NCI-H1048 (cell line): ENCODE measurements around the gene DOCK7.
"Not testable (repeated sequence)": the region's sequence is repeated elsewhere in the genome, so short reads cannot be mapped to it uniquely, and the experiment has no call there.

Experiments used
- DNase-seq: peaks from one replicate; lab custom pipeline; 2025; lab: John Stamatoyannopoulos, UW

DOCK7 gene

DNA sequence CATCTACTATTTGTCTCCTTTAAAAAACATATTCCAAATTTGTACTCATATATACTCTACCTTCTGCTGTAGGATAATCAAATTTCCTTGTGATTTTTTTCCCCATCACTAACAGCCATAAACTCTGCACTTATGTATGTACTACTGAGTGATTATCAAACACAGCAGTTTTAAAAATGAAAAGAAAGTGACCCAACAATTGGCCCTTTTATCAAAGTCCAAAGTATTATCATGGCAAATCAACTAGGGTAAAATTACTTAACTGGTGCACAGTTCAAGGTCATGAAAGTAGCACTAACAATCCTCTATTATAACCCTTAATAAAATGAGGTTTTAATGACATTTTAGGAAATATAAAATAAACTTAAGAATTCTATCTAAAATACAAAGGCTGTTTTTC lies 79.3 kb downstream of the DOCK7 start:
- DNase-seq, result no peak

DNA sequence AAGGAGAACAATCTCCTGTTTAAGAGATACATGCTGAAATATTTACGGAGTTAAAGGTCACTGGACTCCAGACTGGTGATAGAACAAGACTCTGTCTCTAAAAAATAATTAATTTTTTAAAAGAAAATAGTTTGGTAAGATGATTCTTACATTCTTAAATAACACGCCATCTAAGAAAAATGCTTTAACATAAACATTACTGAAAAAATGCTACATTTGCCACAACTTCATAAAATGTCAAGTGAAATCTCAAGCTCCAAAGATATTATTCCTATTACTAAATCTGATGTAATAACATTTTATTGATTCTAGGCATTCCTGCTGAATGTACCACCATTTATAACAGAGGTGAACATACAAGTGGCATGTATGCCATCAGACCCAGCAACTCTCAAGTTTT lies 86.7 kb downstream of the DOCK7 start:
- no peak for DNase-seq

DNA sequence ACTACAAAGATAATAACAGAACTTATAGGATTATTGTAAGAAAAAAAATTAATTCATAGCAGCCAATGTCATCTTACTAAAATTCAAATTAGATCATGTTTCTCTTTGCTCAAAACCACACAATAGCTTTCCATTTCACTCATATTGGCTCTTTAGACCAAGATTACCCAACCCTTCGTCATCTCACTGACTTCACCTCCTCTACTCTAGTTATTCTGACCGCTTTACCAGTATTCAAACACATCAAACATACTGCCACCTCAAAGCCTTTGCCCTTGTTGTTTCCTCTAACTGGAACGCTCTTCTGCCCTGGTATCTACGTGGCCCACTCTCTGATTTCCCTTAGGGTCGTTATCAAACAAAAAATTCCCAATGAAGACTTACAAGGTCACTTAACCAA lies 89.1 kb downstream of the DOCK7 start:
- DNase-seq, result no peak

DNA sequence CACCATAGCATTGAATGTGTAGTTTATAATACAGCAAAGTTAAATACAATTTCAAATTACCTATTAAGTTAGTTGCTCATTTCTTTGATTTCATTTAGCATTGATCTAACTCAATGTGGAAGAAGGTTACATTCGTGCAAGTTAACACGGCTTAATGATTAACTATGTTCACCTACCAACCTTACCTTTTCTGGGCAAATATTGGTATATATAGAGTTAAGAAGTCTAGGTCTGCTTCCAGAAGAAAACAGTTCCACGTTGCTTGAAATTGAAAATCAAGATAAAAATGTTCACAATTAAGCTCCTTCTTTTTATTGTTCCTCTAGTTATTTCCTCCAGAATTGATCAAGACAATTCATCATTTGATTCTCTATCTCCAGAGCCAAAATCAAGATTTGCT lies 90.9 kb downstream of the DOCK7 start, which contains the start of gene ANGPTL3:
TSS of gene ANGPTL3 (plus strand) at position 240 of the 400 bp plus-strand sequence. CDS start at position 287, 47 bp downstream.
- DNase-seq, result no peak

DNA sequence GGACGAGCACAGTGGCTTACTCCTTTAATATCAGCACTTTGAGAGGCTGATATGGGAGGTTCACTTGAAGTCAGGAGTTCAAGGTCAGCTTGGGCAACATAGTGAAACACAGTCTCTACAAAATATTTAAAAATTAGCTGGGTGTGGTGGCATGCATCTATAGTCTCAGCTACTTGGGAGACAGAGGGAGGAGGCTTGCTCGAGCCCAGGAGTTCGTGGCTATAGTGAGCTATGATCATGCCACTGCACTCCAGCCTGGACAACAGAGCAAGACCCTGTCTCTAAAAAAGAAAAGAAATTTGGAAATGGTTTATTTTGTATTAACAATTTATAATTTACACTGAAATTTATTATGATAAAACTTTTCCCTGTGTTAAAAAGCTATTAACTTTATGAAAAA lies 92.5 kb downstream of the DOCK7 start:
- no peak for DNase-seq

DNA sequence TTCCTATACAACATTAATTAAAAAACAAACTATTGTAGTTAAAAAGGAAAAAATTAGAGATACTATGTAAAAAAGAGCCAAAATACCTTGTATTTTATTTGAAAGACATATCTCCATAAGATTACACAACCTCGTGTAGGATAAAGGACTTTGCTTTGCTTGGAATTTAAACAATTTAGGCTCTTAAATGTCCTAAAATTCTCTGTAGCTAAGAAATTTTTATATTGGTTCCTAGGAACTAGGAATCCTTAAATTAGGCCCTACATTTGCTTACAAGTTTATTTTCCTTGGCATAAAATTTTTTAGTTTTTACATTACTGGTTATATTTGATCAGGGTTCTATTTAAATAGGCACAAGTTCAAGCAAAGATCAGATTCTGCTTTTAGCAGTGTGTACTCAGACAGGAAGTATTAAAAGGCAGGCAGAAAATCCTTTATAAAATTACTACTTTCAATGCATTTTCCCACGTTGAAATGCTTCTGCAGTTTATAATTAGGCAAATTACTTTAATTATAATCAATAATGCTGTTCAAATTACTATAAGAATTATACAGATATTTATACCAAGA lies 94.3 kb downstream of the DOCK7 start:
- DNase-seq, result no peak

DNA sequence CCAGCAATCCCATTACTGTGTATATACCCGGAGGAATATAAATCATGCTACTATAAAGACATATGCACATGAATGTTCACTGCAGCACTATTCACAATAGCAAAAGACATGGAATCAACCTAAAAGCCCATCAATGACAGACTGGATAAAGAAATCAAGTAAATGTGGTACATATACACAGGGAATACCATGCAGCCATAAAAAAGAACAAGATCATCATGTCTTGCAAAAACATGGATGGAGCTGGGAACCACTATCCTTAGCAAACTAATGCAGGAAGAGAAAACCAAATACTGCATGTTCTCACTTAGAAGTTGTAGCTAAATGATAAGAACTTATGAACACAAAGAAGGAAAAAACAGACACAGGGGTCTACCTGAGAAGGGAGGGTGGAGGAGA lies 97.2 kb downstream of the DOCK7 start:
- DNase-seq, result no peak

DNA sequence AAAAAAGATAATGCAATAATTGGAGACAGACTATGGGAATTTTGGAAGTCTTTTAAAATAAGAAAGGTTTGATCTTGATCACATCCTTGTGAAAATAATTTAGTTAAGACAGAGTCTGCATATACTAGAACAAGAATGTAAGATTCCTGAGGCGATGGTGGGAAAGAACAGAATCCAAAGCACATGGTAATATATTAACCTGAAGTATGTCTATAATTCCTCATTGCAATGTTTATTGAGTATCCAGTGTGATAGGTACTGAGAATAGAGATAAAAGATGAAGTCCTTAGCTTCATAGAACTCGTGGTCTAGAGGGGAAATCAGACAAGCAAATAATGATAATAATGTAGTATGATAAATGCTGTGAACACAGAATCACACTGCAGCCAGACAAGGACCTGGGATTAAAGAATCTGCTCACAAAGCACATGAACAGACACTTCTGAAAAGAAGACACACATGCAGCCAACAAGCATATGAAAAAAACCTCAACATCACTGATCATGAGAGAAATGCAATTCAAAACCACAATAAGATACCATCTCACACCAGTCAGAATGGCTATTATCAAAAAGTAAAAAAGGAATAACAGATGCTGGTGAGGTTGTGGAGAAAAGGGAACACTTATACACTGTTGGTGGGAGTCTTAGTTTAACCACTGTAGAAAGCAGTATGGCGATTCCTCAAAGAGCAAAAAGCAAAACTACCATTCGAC lies 97.8 kb downstream of the DOCK7 start:
- DNase-seq, result no peak

DNA sequence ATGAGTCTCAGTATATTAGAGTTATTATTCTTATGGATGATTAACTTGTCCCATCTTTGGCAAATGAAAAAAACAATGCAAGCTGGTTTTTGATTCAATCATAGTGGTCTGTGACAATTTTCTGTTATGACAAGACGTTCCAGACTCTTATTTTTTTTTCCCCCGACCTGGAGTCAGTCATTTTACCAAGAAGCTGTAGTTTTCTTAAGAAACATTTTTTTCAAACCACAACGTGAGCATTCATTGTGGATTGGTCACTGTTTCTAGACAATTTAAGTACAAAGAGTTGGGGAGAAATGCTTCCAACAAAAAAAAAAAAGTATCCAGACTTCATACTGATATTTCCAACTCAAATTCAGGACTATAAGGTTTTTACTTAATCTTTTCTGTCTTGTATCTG lies 98.9 kb downstream of the DOCK7 start:
- no peak for DNase-seq

DNA sequence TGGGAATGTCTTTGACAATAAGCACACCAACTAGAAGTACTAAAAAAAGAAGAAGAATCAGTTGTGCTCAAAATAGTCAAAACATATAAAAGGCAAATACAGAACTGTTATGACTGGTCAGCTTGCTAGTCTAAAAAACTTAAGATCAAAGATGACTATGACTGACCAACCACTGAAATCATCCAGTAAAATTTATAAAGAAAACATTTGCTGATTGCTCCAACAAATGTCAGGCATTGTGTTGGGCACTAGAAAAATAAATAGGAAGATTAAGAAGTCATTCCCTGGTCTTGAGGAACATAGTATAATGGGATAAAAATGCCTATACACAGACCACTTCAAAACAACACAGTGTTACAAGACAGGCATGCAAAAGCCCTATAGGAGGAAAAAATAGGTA lies 100.2 kb downstream of the DOCK7 start:
- DNase-seq, result no peak

DNA sequence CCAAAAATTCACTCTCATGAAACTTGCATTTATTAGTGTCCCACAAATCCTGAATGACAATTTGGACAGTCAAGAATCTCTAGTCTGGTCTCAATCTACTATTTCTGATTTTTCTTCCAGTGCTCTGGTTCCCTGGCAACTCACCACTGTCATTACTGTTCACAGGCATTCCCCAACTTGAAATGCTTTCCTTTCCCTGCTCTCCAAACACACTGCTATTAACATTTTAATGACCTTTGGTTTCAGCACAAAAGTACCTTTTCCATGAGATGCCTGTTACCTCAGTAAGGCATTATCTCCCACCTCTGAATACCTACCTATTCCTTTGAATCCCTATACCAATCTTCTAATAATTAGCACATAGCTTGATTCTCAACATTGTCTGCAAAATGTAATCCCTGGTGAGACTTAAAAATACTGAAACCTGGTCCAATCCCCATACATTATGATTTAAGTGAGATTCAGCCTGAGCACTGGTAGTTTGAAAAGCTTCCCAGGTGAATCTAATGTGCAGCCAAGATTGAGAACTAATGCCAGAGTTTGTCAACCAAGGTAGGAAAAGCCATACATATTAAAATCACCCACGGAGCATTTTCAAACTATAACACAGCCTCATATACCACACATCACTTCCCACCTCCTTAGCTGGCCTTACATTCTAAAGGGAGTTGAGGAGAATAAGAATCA lies 102.6 kb downstream of the DOCK7 start:
- no peak for DNase-seq

DNA sequence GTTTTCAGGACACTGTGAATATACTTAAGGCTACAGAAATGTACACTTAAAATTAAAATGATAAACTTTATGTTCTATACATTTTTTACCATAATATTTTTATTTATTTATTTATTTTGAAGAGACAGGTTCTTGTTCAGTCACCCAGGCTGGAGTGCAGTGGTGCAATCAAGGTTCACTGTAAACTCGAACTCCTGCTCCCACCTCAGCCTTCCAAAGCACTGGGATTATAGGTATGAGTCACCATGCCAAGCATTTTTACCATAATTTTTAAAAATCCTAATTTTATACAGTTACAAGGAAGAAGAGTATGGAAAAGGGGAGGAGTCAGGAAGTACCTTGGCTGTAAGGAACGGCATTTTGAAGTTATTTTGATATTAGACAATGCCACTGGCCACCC lies 114.5 kb downstream of the DOCK7 start:
- no peak for DNase-seq

DNA sequence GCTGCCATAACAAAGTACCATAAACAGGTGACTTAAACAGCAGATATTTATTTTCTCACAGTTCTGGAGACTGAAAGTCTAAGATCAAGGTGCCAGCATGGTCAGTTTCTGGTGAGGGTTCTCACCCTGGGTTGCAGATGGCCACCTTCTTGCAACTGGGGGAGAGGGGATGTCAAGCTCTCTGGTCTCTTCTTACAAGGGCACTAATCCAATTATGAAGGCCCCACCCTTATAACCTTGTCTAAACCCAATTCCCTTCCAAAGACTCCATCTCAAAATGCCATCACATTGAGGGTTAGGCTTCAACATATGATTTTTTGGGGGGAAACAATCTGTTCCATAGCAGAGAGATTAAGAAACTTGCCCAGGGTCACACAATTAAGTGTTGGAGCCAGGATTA lies 115.7 kb downstream of the DOCK7 start:
- no peak for DNase-seq

DNA sequence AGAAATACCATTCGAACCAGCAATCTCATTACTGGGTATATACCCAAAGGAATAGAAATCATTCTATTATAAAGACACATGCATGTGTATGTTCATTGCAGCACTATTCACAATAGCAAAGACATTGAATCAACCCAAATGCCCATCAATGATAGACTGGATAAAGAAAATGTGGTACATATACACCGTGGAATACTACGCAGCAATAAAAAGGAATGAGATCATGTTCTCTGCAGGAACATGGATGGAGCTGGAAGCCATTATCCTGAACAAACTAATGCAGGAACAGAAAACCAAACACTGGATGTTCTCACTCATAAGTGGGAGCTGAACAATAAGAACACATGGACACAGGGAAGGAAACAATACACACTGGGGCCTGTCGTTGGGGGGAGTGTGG lies 116.7 kb downstream of the DOCK7 start:
- DNase-seq, result not testable (repeated sequence)

DNA sequence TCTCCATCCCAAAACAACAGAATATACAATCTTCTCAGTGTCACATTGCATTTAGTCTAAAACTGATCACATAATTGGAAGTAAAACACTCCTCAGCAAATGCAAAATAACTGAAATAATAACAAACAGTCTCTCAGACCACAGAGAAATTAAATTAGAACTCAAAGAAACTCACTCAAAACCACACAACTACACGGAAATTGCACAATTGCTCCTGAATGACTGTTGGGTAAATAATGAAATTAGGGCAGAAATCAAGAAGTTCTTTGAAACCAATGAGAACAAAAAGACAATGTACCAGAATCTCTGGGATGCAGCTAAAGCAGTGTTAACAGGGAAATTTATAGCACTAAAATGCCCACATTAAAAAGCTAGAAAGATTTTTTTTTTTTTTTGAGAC lies 120.3 kb downstream of the DOCK7 start:
- DNase-seq, result not testable (repeated sequence)

DNA sequence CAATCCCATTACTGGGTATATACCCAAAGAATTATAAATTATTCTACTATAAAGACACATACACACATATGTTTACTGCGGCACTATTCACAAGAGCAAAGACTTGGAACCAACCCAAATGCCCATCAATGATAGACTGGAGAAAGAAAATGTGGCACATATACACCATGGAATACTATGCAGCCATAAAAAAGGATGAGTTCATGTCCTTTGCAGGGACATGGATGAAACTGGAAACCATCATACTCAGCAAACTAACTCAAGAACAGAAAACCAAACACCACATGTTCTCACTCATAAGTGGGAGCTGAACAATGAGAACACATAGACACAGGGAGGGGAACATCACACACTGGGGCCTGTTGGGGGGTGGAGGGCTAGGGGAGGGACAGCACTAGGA lies 121.0 kb downstream of the DOCK7 start:
- not testable (repeated sequence) for DNase-seq

DNA sequence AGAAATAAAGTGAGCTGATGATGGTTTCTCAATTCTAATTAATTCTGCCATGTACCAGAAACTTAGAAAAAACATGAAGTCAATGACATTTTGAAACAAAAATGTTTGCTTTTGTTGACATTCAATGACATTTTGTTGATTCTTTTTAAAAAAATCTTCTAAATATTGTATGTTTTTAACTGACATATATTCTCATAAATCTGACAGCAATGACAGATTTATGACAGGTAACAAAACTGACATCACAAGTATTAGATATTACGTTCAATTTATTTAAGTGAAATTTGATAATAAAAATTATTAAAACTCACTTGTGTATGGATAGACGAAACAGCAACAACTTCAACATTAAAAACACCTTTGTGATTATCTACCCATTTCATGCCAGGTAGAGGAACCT lies 126.9 kb downstream of the DOCK7 start:
- DNase-seq, result no peak

DNA sequence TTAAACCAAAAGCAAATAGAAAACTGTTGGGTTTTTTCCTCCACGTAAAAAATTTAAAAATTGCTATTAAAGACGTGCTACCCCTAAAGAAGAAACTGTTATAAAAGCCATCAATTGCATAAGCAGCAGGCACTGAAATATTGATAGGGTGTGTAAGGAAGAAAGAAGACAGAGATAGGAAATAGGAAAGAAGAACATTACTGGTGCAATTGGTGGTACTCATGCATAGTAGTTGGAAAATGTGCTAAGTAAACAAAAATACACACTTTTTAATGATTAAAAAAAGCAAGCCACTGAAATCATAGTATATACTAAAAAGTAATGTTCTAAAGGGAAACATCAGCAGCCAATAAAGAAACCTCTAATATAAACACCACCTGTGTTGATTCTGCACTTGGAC lies 143.6 kb downstream of the DOCK7 start:
- no peak for DNase-seq

DNA sequence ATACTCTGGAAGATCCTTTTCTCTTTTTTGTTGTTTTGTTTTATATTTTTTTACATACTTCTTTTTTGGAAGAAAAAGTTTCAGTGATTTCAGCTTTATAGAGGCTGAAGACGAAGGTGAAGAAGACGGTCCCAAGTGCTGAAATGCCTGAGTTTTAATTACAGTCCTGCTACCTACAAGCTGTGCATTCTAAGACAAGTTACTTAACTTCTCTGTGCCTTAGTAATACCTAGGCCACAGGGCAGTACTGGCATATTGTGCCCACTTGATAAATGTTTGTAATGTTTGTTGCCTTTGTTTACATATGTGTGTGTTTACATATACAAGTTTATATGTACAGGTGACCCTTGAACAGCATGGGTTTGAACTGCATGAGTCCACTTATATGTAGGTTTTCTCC lies 147.1 kb downstream of the DOCK7 start:
- no peak for DNase-seq

DNA sequence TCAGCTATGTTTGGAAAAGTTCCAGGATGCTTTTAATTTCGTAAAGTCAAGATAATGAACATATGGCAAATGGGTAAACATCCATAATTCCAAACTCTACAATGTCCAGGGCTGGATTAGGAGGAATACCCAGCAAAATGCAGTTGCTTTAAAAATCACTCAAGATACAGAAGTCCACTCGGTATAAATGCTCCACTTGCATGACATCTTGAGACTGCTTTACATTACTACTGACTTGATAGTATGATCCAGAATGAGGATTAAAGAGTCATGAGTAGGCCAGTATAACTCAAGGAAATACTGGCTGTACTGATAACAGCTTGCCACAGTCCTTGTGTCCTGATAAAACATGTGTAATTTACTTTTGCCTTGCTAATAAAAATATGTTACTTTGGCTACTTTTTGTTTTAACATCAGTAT lies 149.1 kb downstream of the DOCK7 start:
- DNase-seq, result no peak

DNA sequence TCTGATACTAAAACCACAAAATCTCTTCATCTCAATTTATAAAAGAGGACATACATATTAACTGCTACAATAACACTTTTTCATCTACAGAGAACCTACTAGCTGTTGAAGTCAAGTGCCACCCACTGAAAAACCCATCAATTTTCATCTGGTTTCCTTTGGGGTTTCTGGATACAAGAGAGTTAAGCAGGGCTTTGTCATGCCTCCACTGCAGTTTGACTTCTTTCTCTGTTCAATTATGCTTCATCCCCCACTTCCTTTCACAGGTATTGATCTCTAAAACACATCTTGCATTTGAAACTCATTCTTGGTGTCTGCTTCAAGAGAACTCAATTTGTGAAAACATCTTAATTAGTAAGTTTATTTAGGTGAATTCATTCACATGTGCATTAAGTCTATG lies 151.3 kb downstream of the DOCK7 start:
- no peak for DNase-seq

DNA sequence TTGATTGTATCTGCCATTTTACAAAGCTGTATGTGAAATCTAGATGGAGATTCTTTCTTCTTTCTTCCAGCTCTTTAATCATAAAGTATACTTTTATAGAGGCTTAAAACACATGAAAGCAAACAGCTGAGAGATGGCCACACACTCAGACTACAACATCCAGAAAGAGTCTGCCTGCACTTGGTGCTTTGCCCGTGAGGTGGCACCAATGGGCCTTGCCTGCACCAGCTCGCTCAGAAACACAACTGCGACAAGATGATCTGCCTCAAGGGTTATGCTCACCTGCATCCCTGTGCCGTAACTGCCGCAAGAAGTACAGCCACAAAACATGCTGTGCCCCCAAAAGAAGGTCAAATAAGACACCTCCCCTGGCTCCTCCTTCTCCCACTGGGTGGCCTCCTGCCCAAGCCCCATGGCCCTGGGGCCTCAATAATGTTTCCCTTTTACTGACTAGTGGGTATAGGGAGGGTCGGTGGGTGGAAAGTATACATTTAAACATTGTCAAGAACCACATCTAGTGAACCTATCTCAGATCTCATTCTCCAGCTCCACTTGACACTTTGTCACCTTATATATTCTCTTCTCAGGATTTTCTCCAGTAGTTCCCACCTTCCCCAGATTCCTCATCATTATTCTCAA lies 157.6 kb downstream of the DOCK7 start:
- DNase-seq, result no peak

DNA sequence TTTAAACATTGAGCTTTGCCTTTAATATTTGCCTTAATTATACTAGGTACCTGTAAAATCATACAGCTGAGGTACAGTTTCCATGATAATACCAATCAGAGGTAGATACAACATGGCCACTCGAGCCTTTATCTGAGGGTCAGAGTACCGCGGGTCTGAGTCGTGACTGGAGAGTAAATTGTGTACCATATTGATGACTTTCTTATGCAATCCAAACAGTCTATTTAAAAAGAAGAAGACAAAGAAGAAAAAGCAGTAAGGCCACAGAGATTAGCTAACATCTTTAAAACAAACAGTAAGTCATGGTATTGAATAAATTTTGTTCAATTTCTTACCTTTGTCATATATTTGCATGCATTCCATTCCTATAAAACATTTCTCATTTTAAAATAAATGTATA lies 159.0 kb downstream of the DOCK7 start:
- no peak for DNase-seq
